Liver (tissue), 9 donors: ENCODE results near the gene NOS1AP. TPM values are rescaled to one million over a fixed set of nuclear protein-coding genes. Genes with fewer than 3 reads are reported as not detected.
"Not testable (repeated sequence)": the region's sequence is repeated elsewhere in the genome, so short reads cannot be mapped to it uniquely, and the experiment has no call there.

Experiments used
- DNase-seq: peaks from one replicate; pipeline ENCODE4 v3.0.0-alpha.2; 2017; ENCODE audit warnings: low spot score
- H3K27ac ChIP-seq, 2 donors: one replicate each; pipeline ENCODE4 v1.7.0; 2013; ENCODE audit warnings: inconsistent platforms in 2 of 2, low read length in 2 of 2, control low read depth in 1 of 2, low read depth in 1 of 2, mild to moderate bottlenecking in 1 of 2
- H3K27me3 ChIP-seq, 4 donors: one replicate each; pipeline versions ENCODE4 v1.6.1 to v1.7.0; 2013; ENCODE audit warnings: low read length in 3 of 4, inconsistent platforms in 1 of 4, mild to moderate bottlenecking in 1 of 4, moderate library complexity in 1 of 4; ENCODE audit not compliant: control insufficient read depth in 4 of 4, insufficient read depth in 4 of 4
- H3K36me3 ChIP-seq, 4 donors: one replicate each; pipeline versions ENCODE4 v1.6.1 to v1.7.0; 2013; ENCODE audit warnings: low read length in 3 of 4, mild to moderate bottlenecking in 3 of 4, low read depth in 1 of 4, moderate library complexity in 1 of 4; ENCODE audit not compliant: control insufficient read depth in 4 of 4, insufficient read depth in 3 of 4
- H3K4me1 ChIP-seq, 4 donors: one replicate each; pipeline versions ENCODE4 v1.6.1 to v1.7.0; 2013; ENCODE audit warnings: low read length in 3 of 4, mild to moderate bottlenecking in 3 of 4, moderate library complexity in 1 of 4; ENCODE audit not compliant: control insufficient read depth in 4 of 4, insufficient read depth in 4 of 4
- H3K4me3 ChIP-seq, 3 donors: one replicate each; pipeline versions ENCODE4 v1.6.1 to v1.7.0; 2013; ENCODE audit warnings: low read length in 3 of 3, control low read depth in 1 of 3, low read depth in 1 of 3, mild to moderate bottlenecking in 1 of 3
- H3K9ac ChIP-seq, 2 donors: one replicate each; pipeline ENCODE4 v1.7.0; 2013; ENCODE audit warnings: low read length in 2 of 2, mild to moderate bottlenecking in 2 of 2, moderate library complexity in 2 of 2, control low read depth in 1 of 2, low read depth in 1 of 2
- H3K9me3 ChIP-seq, 4 donors: one replicate each; pipeline versions ENCODE4 v1.6.1 to v1.7.0; 2013; ENCODE audit warnings: low read length in 3 of 4; ENCODE audit not compliant: control insufficient read depth in 4 of 4
- ATF3 ChIP-seq: IDR thresholded peaks from 2 replicates; pipeline ENCODE4 v1.6.1; 2016; ENCODE audit warnings: antibody characterized with exemption
- EGR1 ChIP-seq, 2 donors: IDR thresholded peaks; 2 replicates each; pipeline ENCODE4 v1.6.1; 2016 to 2018; ENCODE audit warnings: antibody characterized with exemption in 2 of 2, low read depth in 2 of 2
- FOXA1 ChIP-seq: IDR thresholded peaks from 2 replicates; pipeline ENCODE4 v1.6.1; 2016; ENCODE audit warnings: antibody characterized with exemption
- FOXA2 ChIP-seq: IDR thresholded peaks from 2 replicates; pipeline ENCODE4 v1.6.1; 2016; ENCODE audit warnings: antibody characterized with exemption
- HNF4A ChIP-seq, 2 donors: conservative IDR thresholded peaks; 2 replicates each; pipeline ENCODE4 v1.6.1; 2016; ENCODE audit warnings: antibody characterized with exemption in 2 of 2, mild to moderate bottlenecking in 2 of 2
- HNF4G ChIP-seq: IDR thresholded peaks from 2 replicates; pipeline ENCODE4 v1.6.1; 2016; ENCODE audit warnings: antibody characterized with exemption
- JUND ChIP-seq, 2 donors: IDR thresholded peaks; 2 replicates each; pipeline ENCODE4 v1.6.1; 2016; ENCODE audit warnings: antibody characterized with exemption in 2 of 2
- NR2F2 ChIP-seq: IDR thresholded peaks from 2 replicates; pipeline ENCODE4 v1.6.1; 2016; ENCODE audit warnings: antibody characterized with exemption
- RAD21 ChIP-seq, 2 donors: IDR thresholded peaks; 2 replicates each; pipeline ENCODE4 v1.6.1; 2016; ENCODE audit warnings: antibody characterized with exemption in 2 of 2, mild to moderate bottlenecking in 2 of 2
- RXRA ChIP-seq, 2 donors: IDR thresholded peaks; 2 replicates each; pipeline ENCODE4 v1.6.1; 2017 to 2018; ENCODE audit warnings: antibody characterized with exemption in 2 of 2, mild to moderate bottlenecking in 1 of 2
- SP1 ChIP-seq: IDR thresholded peaks from 2 replicates; pipeline ENCODE4 v1.6.1; 2018; ENCODE audit warnings: antibody characterized with exemption, mild to moderate bottlenecking
- TAF1 ChIP-seq: conservative IDR thresholded peaks from 2 replicates; pipeline ENCODE4 v1.6.1; 2016; ENCODE audit warnings: antibody characterized with exemption, mild to moderate bottlenecking
- YY1 ChIP-seq: IDR thresholded peaks from 2 replicates; pipeline ENCODE4 v1.6.1; 2016; ENCODE audit warnings: antibody characterized with exemption, mild to moderate bottlenecking
- WGBS: extraction: QIAGEN DNeasy Blood & Tissue Kit; methylation state at CpG from one replicate; pipeline ENCODE4 v1.1.7; 2013; 5-methylcytosine and 5-hydroxymethylcytosine counted together
- polyA plus RNA-seq, 2 donors: library from polyadenylated mRNA; stranded (reverse) in 1 of 2; unstranded in 1 of 2; fragments of 200-250 nt in 1 of 2; fragments of >200 nt in 1 of 2; fragmentation: Nextera tagmentation in 1 of 2; extraction: Ambion mirVana in 1 of 2; gene quantifications; one replicate each; pipeline versions ENCODE4 v1.2.1 to v1.2.3, GENCODE V29; 2013 to 2015
- total RNA-seq, 2 donors: library from RNA; depleted of rRNA; stranded (reverse); fragments of >200 nt; gene quantifications; one replicate each; pipeline ENCODE4 v1.2.3, GENCODE V29; 2014
- TF ChIP-seq, protein P1 (sequence below): IDR thresholded peaks from 2 replicates; pipeline ENCODE4 v1.6.1; 2016; ENCODE audit warnings: antibody characterized with exemption, mild to moderate bottlenecking
- TF ChIP-seq, protein P2 (sequence below): IDR thresholded peaks from 2 replicates; pipeline ENCODE4 v1.6.1; 2016; ENCODE audit warnings: antibody characterized with exemption
- TF ChIP-seq, protein P3 (sequence below): fragments of 150-350 bp; IDR thresholded peaks from 2 replicates; pipeline ENCODE4 v1.5.1; 2017; ENCODE audit warnings: improper control_type of control experiment, low read depth, low read length; ENCODE audit not compliant: missing input control
- donor health status: healthy.
- donor health status: healthy.
- donor health status: healthy.
- donor health status: healthy.
- donor health status: healthy.

NOS1AP gene
- total and polyA plus RNA-seq, 4 donors, result 1.4 to 13.0 (median 4.5) TPM

DNA sequence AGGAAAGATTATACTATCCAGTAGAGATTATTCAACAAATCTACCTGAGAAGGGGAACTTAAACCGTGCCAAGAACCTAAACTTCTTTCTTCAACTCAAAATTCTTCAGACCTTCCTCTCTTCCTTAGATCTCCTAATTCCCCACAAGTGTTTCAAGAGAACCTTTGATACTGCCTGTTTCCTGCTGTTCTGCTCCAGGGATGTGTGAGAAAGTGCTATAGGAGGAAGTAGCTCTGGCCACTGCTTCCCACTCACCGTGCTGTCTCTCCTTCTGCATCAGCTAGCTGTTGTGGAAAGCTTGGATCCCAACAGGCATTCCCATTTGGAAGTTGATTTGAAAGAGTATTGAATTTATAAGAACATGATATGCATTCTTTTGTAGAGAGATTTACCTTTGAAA, 4.5 kb upstream of the NOS1AP start (continued):
- TF ChIP-seq, protein P1, sequence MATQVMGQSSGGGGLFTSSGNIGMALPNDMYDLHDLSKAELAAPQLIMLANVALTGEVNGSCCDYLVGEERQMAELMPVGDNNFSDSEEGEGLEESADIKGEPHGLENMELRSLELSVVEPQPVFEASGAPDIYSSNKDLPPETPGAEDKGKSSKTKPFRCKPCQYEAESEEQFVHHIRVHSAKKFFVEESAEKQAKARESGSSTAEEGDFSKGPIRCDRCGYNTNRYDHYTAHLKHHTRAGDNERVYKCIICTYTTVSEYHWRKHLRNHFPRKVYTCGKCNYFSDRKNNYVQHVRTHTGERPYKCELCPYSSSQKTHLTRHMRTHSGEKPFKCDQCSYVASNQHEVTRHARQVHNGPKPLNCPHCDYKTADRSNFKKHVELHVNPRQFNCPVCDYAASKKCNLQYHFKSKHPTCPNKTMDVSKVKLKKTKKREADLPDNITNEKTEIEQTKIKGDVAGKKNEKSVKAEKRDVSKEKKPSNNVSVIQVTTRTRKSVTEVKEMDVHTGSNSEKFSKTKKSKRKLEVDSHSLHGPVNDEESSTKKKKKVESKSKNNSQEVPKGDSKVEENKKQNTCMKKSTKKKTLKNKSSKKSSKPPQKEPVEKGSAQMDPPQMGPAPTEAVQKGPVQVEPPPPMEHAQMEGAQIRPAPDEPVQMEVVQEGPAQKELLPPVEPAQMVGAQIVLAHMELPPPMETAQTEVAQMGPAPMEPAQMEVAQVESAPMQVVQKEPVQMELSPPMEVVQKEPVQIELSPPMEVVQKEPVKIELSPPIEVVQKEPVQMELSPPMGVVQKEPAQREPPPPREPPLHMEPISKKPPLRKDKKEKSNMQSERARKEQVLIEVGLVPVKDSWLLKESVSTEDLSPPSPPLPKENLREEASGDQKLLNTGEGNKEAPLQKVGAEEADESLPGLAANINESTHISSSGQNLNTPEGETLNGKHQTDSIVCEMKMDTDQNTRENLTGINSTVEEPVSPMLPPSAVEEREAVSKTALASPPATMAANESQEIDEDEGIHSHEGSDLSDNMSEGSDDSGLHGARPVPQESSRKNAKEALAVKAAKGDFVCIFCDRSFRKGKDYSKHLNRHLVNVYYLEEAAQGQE, result no peak
- TF ChIP-seq FOXA1 (no peak), YY1 (no peak)

DNA sequence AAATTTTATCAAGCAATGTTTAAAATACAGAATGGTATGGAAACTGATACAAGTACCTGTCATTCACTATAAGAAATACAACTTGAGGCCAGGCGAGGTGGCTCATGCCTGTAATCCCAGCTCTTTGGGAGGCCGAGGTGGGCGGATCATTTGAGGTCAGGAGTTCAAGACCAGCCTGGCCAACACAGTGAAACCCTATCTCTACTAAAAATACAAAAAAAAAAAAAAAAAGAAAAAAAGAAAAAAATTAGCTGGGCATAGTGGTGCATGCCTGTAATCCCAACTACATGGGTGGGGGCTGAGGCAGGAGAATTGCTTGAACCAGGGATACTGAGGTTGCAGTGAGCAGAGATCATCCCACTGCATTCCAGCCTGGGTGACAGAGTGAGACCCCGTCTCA, 2.7 kb upstream of the NOS1AP start:
- H3K9ac ChIP-seq, H3K36me3 ChIP-seq, H3K27me3 ChIP-seq, H3K4me3 ChIP-seq, H3K27ac ChIP-seq, DNase-seq, H3K9me3 ChIP-seq: not testable (repeated sequence)
- WGBS, result 78% methylated on average over 4 of the region's 4 CpGs
- peaks cover 3 to 15% (median 13%) of the 10 kb centered on the region in 4 donors for H3K4me1 ChIP-seq

- Histone ChIP-seq H3K9ac (no peak overlapping the region), H3K27ac (no peak overlapping the region), H3K4me1 (peaks cover 3 to 21% (median 18%) of the 10 kb centered on the region in 4 donors), H3K36me3 (no peaks in the 10 kb centered on the region), H3K4me3 (no peak overlapping the region), H3K9me3 (no peaks in the 10 kb centered on the region), H3K27me3 (no peaks in the 10 kb centered on the region)
- DNase-seq, result no peak
- TF ChIP-seq RXRA (IDR thresholded peaks at IDR 0.05) (no peak), RAD21 (IDR thresholded peaks at IDR 0.05) (no peak), HNF4G (no peak), HNF4A (conservative IDR thresholded peaks at IDR 0.05) (no peak), YY1 (no peak), ATF3 (no peak), FOXA2 (no peak), FOXA1 (no peak), TAF1 (no peak), JUND (IDR thresholded peaks at IDR 0.05) (no peak), SP1 (no peak), EGR1 (IDR thresholded peaks at IDR 0.05; ENCODE audit: low read depth in 2 of 2) (no peak), NR2F2 (no peak)
- TF ChIP-seq, protein P2, sequence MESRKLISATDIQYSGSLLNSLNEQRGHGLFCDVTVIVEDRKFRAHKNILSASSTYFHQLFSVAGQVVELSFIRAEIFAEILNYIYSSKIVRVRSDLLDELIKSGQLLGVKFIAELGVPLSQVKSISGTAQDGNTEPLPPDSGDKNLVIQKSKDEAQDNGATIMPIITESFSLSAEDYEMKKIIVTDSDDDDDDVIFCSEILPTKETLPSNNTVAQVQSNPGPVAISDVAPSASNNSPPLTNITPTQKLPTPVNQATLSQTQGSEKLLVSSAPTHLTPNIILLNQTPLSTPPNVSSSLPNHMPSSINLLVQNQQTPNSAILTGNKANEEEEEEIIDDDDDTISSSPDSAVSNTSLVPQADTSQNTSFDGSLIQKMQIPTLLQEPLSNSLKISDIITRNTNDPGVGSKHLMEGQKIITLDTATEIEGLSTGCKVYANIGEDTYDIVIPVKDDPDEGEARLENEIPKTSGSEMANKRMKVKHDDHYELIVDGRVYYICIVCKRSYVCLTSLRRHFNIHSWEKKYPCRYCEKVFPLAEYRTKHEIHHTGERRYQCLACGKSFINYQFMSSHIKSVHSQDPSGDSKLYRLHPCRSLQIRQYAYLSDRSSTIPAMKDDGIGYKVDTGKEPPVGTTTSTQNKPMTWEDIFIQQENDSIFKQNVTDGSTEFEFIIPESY, result no peak
- TF ChIP-seq, protein P3, sequence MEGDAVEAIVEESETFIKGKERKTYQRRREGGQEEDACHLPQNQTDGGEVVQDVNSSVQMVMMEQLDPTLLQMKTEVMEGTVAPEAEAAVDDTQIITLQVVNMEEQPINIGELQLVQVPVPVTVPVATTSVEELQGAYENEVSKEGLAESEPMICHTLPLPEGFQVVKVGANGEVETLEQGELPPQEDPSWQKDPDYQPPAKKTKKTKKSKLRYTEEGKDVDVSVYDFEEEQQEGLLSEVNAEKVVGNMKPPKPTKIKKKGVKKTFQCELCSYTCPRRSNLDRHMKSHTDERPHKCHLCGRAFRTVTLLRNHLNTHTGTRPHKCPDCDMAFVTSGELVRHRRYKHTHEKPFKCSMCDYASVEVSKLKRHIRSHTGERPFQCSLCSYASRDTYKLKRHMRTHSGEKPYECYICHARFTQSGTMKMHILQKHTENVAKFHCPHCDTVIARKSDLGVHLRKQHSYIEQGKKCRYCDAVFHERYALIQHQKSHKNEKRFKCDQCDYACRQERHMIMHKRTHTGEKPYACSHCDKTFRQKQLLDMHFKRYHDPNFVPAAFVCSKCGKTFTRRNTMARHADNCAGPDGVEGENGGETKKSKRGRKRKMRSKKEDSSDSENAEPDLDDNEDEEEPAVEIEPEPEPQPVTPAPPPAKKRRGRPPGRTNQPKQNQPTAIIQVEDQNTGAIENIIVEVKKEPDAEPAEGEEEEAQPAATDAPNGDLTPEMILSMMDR, result no peak
- TF ChIP-seq, protein P1, result no peak
- 68% methylated on average over 1 of the region's 1 CpG for WGBS
Observed at GRCh38 chr1:162067466-162067865, 2.0 kb upstream of the NOS1AP start.
